Esophagus squamous epithelium (tissue), 5 donors: Measurements from ENCODE around the gene TRNAU1AP. TPM values are rescaled to one million over a fixed set of nuclear protein-coding genes. Genes with fewer than 3 reads are reported as not detected.

Experiments
- DNase-seq: peaks from one replicate; lab custom pipeline; 2025; lab: John Stamatoyannopoulos, UW
- H3K27ac ChIP-seq, 4 donors: fragments of 200-600 bp; sonication (generic); one replicate each; pipeline ENCODE4 v1.5.1; 2016 to 2019; ENCODE audit warnings: mild to moderate bottlenecking in 1 of 4
- H3K27me3 ChIP-seq, 4 donors: fragments of 200-600 bp; sonication (generic); 1 replicate in 3 of 4; 2 replicates in 1 of 4; pipeline versions ENCODE4 v1.5.1 to v1.6.0; 2017 to 2021; ENCODE audit warnings: antibody characterized with exemption in 1 of 4
- H3K36me3 ChIP-seq, 3 donors: fragments of 200-600 bp; sonication (generic); one replicate each; pipeline ENCODE4 v1.5.1; 2016 to 2019
- H3K4me1 ChIP-seq, 3 donors: fragments of 200-600 bp; sonication (generic); one replicate each; pipeline ENCODE4 v1.5.1; 2017 to 2019
- H3K4me3 ChIP-seq, 4 donors: fragments of 200-600 bp; sonication (generic); 1 replicate in 3 of 4; 2 replicates in 1 of 4; pipeline ENCODE4 v1.5.1; 2016 to 2019; ENCODE audit warnings: mild to moderate bottlenecking in 2 of 4, moderate library complexity in 1 of 4
- H3K9me3 ChIP-seq, 3 donors: fragments of 200-600 bp; sonication (generic); one replicate each; pipeline ENCODE4 v1.5.1; 2016 to 2019
- CTCF ChIP-seq, 6 experiments: fragments of 450-650 bp in 4 of 6; fragments of 200-600 bp in 2 of 6; sonication (generic) in 2 of 6; IDR thresholded peaks; one replicate each; pipeline ENCODE4 v1.5.1; 2016 to 2019; ENCODE audit warnings: antibody characterized with exemption in 6 of 6, mild to moderate bottlenecking in 4 of 6, moderate library complexity in 4 of 6
- POLR2A ChIP-seq, 4 donors: fragments of 450-650 bp; IDR thresholded peaks; one replicate each; pipeline ENCODE4 v1.6.1; 2017; ENCODE audit warnings: antibody characterized with exemption in 4 of 4, mild to moderate bottlenecking in 4 of 4, moderate library complexity in 3 of 4
- WGBS, 2 donors: methylation state at CpG; one replicate each; pipeline ENCODE4 v1.1.5; 2018; 5-methylcytosine and 5-hydroxymethylcytosine counted together
- intact Hi-C: fragments of 100-400 bp; cut with DNase I; formaldehyde crosslinking; loops from one replicate; pipeline ENCODE4 v1.15.0; 2022
- total RNA-seq, 4 donors: library from RNA; depleted of rRNA; stranded (reverse); fragments of >200 nt; gene quantifications; one replicate each; pipeline ENCODE4 v1.1.0, GENCODE V29; 2016
- donor health status: DM: yes; HTN: yes; CAD: no.

Gene TRNAU1AP
- total RNA-seq, 4 donors from 2014 or later = 12.4 to 21.4 (median 16.4) TPM

DNA sequence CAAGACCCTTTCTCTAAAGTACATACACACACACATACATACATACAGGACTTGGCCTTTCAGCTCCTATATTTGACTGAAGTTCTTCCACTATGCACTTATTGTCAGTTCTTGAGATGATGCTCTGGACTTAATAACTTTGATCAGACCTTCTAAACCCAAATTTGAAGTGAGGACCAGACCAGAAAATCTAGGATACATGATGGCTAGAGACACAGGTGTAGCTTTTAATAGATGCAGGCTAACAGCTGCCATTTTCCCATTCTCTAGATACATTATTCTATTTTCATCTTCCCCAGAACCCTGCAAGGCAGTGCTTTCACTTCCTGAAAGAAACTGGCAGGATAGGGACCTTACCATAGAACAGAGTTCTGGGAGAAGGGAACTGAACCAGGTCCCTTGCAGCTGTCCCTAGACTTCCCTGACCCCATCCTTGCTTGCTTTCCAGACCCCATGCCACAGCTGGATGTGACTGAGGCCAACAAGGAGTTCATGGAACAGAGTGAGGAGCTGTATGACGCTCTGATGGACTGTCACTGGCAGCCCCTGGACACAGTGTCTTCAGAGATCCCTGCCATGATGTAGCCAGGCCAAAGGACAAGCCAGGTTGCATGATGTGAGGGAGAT is 24.3 kb downstream of the TRNAU1AP start:
- DNase-seq = no peak
- H3K27me3 ChIP-seq = no peaks in the 10 kb centered on the region
- no peaks in the 10 kb centered on the region for H3K9me3 ChIP-seq
- H3K4me3 ChIP-seq = no peak overlapping the region
- WGBS, 2 donors = 56 to 88% methylated on average over 1 of the region's 1 CpG
- intact Hi-C loops = no loop called here
- peaks cover 10 to 35% (median 20%) of the 10 kb centered on the region in 3 donors for H3K4me1 ChIP-seq
- TF ChIP-seq POLR2A (IDR thresholded peaks at IDR 0.05) (no peak), CTCF (IDR thresholded peaks at IDR 0.05) (no peak)
- H3K27ac ChIP-seq = peak overlapping the region in 1 of 4 donors; percentile 21
- H3K36me3 ChIP-seq = peaks cover 0 to 84% (median 37%) of the 10 kb centered on the region in 3 donors

DNA sequence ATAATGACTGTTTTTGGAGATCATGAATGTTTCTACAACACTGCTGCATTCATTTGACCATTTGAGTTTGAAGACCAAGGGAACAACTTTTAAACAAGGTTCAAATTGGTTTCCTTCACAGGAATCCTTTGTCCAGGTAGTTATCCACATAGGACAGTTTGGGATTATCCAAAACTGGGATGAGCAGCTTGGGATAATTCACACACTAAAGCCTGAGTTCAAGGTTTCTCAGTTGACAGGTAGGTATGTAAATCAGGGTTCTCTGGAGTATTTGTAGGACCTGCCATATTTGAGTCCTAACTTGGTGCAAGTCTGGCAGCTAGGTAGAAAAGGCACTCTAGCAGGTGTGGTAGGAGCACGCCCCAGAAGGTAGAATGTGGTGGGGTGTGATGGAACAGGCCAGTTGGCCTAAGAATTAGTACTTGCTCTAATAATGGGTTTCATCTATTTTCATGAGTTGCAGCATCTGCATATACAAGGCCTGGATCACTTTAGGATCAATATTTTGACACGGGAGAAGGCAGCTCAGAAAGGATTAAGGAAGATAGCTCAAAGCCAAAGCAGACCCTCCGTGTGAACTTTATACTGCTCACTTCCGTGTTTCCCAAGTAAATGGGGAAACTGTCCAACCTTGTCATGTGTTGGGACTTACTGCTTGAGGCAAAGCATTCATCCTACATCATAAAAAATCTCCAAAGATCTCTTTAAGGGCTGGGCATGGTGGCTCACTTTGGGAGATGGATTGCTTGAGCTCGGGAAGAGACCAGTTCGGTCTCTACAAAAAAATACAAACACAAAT is 25.1 kb downstream of the TRNAU1AP start:
- intact Hi-C loops = no loop called here
- no peak overlapping the region for H3K4me3 ChIP-seq
- H3K9me3 ChIP-seq = no peaks in the 10 kb centered on the region
- no peak overlapping the region for H3K27ac ChIP-seq
- DNase-seq = no peak
- H3K4me1 ChIP-seq = peaks cover 11 to 43% (median 22%) of the 10 kb centered on the region in 3 donors
- WGBS, 2 donors = 51 to 60% methylated on average over 6 of the region's 6 CpGs
- no peak for TF ChIP-seq POLR2A (IDR thresholded peaks at IDR 0.05)
- no peak for TF ChIP-seq CTCF (IDR thresholded peaks at IDR 0.05)
- peaks cover 0 to 76% (median 37%) of the 10 kb centered on the region in 3 donors for H3K36me3 ChIP-seq
- H3K27me3 ChIP-seq = no peaks in the 10 kb centered on the region

- intact Hi-C loops = no loop called here
- Histone ChIP-seq H3K4me3 (no peak overlapping the region), H3K27ac (peak overlapping the region in 1 of 4 donors; percentile 6), H3K27me3 (no peaks in the 10 kb centered on the region), H3K36me3 (peaks cover 0 to 68% (median 37%) of the 10 kb centered on the region in 3 donors), H3K4me1 (peaks cover 13 to 46% (median 22%) of the 10 kb centered on the region in 3 donors), H3K9me3 (no peaks in the 10 kb centered on the region)
- 67 to 70% methylated on average over 6 of the region's 6 CpGs for WGBS, 2 donors
- no peak for DNase-seq
- no peak for TF ChIP-seq CTCF (IDR thresholded peaks at IDR 0.05)
- TF ChIP-seq POLR2A (IDR thresholded peaks at IDR 0.05) = no peak
Observed at GRCh38 chr1:28578696-28579218, 25.9 kb downstream of the TRNAU1AP start.

- H3K27me3 ChIP-seq = no peaks in the 10 kb centered on the region
- no peak for TF ChIP-seq POLR2A (IDR thresholded peaks at IDR 0.05)
- TF ChIP-seq CTCF (IDR thresholded peaks at IDR 0.05) = no peak
- H3K4me1 ChIP-seq = peaks cover 13 to 46% (median 22%) of the 10 kb centered on the region in 3 donors
- DNase-seq = no peak
- peak overlapping the region in 1 of 4 donors; percentile 93 for H3K27ac ChIP-seq
- no peaks in the 10 kb centered on the region for H3K9me3 ChIP-seq
- intact Hi-C loops = no loop called here
- H3K4me3 ChIP-seq = peak overlapping the region; percentile 78 to 87 (median 84)
- peaks cover 0 to 61% (median 30%) of the 10 kb centered on the region in 3 donors for H3K36me3 ChIP-seq
- WGBS, 2 donors = 74 to 88% methylated on average over 1 of the region's 1 CpG
Observed at GRCh38 chr1:28579401-28579800, 26.5 kb downstream of the TRNAU1AP start.
